DMS 273 treated with DMSO at 0.1 percent for 48 hours (cell line): ENCODE results near the gene SLC7A4.
"Not testable (repeated sequence)": the region's sequence is repeated elsewhere in the genome, so short reads cannot be mapped to it uniquely, and the experiment has no call there.

Experiments
- DNase-seq: peaks from one replicate; lab custom pipeline; 2025; lab: John Stamatoyannopoulos, UW

SLC7A4 gene

DNA sequence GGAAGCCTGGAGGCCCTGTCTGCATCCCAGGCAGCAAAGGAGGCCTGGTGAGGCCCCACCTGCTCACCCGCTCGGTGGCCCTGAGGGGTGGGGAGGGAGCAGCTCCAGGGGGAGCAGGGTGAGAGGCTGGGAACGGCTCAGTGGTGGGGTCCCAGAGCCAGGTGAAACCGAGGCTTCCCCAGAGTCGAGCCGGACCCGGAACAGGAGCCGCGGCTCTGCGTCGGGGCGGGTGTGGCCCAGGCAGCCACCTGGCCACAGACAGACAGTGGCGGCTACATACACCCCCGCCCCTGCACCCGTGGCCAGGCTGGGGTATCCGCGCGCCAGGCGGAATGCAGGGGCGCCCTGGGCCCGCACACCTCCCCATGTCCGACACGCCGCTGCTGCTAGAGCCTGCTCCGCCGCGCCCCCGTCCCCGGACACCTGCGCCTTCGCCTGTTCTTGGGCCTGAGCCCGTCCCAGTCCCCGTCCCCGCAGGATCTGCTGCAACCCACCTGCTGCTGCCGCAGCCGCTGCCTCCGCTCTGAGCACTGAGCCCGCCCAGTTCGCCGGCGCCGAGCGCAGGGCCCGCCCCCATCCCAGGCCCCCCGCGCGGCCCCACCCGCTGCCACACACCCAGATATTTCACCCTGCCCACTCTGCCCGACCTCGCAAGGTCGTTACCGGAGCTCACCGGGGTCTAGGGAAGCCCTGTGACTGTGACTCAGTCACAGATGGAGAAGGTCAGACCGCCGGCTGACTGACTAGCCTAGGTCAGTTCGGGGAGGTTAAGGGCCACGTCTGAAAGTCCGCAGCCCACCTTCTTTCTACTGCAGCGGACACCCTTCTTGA, at the start of gene SLC7A4:
SLC7A4 (minus strand) TSS at position 525 of the 831 bp plus-strand sequence. CDS start 749 bp downstream, outside the sequence.
- DNase-seq = no peak

DNA sequence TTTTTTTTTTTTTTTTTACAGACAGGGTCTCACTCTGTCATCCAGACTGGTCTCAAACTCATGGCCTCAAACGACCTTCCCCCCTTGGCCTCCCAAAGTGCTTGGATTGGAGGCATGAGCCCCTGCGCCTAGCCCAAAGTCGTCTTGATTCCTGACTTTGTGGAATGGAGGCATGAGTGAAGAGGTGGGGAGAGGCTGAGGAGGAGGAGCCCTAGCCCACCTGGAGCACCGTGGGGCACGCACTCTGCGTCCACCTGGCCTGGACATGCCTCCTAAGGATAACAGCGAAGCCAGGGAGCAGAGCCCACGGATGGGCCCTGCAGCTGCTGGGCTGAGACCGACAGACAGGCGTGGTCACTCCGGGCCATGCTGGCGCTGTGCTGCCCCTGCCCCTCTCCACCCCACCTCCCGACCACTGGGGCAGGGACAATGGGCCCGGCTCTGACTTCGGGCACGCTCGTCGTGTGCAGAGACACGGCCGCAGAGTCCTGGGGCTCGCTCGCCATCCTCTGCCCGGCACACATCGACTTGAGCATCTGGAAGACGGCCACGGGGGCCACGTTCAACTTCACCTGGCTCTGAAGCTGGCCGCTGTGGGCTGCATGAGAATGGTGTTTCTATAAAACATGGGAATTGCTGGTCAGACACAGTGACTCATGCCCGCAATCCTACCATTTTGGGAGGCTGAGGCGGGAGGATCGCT, 48.2 kb upstream of the SLC7A4 start:
- DNase-seq = no peak

GRCh38 chr22:21079493-21079892, 47.1 kb upstream of the SLC7A4 start:
- DNase-seq = no peak

DNA sequence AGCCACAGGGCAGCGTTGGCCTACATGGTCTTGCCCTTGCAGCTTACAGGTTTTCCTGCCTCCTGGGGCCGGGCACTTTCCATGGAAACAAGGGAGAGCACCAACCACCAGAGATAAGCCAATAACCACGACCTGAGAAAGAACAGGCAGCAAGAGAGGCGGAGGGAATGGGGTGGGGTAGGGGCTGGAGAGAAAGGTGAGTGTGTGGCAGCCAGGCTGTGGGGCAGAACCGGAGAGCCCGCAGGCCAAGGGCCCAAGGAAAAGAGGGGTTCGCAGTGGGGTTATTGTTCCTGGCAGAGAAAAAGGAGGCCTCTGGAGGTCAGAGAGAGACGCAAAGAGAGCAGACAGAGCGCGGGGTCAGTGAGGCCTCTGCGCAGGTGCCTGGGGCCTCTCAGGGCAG, 46.6 kb upstream of the SLC7A4 start:
- no peak for DNase-seq

- no peak for DNase-seq
Observed at GRCh38 chr22:21077884-21078508, 45.6 kb upstream of the SLC7A4 start.

- no peak for DNase-seq
Observed at GRCh38 chr22:21076912-21077625, 44.7 kb upstream of the SLC7A4 start.

GRCh38 chr22:21075516-21076138, 43.3 kb upstream of the SLC7A4 start:
- DNase-seq = no peak

GRCh38 chr22:21074102-21074715, 41.8 kb upstream of the SLC7A4 start:
- no peak for DNase-seq

DNA sequence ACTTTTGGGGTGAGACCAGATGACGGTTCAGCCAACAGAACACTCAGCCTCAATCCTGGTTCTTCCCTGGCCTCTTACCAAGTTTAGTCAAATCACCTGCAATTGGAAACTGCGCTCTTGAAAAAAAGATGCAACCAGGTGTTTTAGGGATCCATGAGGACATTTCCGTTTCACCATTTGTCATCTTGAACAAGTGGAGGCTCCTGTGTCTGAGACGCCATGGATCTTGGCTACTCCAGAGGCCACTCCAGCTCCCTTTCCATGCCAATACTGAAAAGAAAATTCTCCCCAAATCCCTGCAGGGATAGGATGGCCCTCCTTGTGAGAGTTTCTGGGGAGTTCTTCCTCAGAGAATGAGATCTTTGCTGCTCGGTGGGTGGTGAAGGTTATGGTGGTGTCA, 41.1 kb upstream of the SLC7A4 start:
- no peak for DNase-seq

DNA sequence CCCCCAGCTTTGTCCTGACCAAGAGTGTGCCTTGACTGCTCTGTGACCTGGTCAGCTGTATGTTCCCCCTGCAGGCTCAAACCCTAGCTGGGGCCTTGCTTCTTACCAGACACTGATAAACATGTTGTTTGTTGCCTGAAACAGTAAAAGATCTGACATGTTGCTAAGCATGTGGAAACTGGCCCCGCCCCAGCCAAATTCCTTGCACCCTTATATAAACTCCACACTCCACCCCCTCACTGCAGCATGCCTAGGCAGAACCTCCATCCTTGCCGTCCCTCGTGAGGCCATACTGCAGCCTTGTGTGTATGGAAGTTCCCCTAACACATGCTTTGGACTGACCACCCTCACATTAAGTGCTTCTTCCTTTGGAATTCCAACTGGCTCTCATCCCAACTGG, 40.7 kb upstream of the SLC7A4 start:
- DNase-seq = no peak

- DNase-seq = not testable (repeated sequence)
Observed at GRCh38 chr22:21071796-21072195, 39.4 kb upstream of the SLC7A4 start.

DNA sequence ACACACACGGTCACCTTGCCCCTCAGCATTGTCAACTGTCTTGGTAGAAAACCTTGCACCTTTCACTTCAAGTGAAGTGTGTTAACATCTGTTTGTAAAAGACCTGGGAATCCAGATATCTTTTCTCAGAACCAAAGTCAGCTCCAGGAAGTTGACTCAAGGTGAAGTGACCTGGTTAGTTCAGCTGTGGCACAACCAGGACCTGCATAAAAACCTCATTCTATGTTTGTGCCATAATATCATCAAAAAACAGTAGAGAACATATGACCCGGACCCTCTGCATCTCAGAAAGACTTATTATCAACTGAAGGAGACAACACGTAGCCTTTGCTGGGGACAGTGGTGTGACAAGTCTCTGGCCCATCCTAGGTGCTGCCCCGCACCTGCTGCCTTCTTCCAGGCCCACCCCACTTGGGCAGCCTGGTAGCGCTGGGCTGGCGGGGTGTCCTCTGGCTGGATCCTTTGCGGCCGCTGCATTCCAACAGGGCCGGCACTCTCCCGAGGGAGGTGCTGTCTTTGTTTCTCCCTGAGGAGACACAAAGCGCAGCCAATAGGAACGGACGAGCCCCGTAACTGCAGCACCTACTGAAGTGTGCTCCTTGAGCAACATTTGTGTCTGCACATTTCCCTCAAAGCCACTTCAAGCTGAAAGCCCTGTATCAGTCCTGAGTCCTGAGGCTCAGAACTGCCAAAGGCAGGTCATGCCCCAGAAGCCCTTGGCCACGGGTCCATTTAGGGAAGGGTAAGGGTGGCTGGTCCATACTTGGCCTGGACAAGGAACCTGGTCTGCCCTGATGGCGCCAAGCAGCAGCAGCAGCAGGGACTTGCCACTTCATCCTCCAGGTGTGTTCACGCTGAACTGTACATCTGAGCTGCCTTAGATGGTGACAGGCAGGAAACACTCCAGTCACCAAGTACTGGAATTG, 38.6 kb upstream of the SLC7A4 start:
- DNase-seq = no peak

DNA sequence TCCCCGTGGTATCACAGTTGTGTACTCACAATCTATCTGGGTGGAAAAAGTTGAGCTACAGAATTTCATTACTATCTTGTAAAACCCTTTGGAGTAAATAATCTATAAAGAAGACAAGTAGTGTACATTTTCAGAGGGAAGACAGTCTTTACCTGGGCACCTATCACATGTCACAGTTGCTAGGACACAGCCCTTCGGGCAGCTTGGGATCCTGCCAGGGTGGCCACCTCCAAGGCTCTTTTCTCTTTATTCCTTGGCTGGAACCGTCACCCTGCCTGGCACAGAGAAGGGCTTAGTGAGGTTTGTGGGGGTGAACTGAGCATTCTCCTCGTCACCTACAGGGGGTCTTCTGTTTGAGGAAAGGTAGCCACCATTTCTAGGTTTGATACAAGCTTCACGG, 37.0 kb upstream of the SLC7A4 start:
- no peak for DNase-seq

DNA sequence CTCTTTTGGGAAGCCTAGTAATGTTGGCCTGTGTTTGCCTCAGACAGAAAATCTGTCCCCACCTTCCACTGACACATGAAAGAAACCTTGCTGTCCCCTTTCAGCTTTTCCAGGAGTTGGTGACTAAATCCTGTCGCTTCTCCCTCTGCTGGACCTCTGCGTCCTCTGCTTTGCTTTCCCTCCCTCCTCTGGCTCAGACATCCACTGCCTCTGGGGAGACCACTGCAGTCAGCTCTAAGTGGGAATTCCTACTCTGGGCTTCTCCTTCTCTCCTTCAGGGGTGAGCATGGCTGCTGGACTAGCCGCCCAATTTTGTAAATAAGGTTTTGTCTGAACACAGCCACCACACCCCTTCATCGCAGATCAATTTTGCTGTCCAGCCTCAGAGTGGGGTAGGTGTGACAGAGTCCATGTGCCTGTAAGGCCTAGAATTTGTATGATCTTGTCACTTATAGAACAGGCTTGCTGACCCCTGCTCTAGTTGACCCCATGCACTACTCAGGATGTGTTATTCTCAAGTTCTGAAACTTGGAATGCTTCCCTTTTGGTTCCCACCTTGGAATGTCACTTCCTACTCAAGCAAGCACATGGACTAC, 36.4 kb upstream of the SLC7A4 start:
- DNase-seq = no peak

DNA sequence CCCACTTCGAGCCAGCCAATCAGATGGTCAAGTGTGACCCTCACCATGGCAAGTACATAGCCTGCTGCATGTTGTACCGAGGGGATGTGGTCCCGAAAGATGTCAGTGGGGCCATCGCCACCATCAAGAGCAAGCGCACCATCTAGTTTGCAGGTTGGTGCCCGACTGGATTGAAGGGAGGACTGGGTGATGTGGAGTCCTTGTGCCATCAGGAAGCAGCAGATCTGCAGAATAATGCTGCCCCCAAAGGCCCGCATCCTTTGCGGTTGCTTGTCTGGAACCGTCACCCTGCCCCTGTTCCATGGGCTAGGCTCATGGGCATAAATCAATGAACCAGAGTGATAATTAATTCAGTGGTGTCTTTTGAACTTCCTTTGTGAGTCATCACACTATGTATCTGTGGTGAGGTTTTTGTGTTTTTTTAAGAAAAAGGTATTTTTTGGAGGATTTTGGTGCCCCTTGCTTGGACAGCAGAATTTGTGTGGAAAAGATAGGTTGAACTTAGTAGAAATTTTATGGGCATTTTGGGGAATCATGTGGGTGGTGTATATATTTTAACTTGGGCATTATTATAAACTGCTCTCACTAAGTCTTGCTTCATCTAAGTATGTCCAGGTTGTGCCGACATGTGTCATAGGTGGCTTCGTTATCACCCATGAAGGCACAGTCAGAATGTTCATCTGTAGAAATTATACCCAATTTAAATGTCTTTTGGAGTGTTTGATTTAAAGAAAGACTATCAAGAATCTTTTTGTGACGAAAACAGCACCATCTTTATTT, 35.7 kb upstream of the SLC7A4 start:
- DNase-seq = no peak

GRCh38 chr22:21067075-21067900, 34.9 kb upstream of the SLC7A4 start:
- DNase-seq = no peak

- no peak for DNase-seq
Observed at GRCh38 chr22:21064917-21065864, 32.8 kb upstream of the SLC7A4 start.
